T-helper 2 cell treated with Interferon-gamma antibody and Interleukin-4, amounts not matched to agents 100 ng/mL and 5 ng/mL, for 36 hours (primary cell): ENCODE data around the gene APOBEC3F. TPM values are rescaled to one million over a fixed set of nuclear protein-coding genes. Genes with fewer than 3 reads are reported as not detected.

ENCODE experiments used
- intact Hi-C: fragments of 100-400 bp; cut with micrococcal nuclease; formaldehyde crosslinking; loops from one replicate; pipeline ENCODE4 v1.15.1; 2023
- total RNA-seq: library from RNA; stranded (reverse); gene quantifications from 2 replicates; pipeline ENCODE4 v1.2.3, GENCODE V29; 2022

APOBEC3F gene
- total RNA-seq, 1 donor from 2014 or later: 28.7 TPM

DNA sequence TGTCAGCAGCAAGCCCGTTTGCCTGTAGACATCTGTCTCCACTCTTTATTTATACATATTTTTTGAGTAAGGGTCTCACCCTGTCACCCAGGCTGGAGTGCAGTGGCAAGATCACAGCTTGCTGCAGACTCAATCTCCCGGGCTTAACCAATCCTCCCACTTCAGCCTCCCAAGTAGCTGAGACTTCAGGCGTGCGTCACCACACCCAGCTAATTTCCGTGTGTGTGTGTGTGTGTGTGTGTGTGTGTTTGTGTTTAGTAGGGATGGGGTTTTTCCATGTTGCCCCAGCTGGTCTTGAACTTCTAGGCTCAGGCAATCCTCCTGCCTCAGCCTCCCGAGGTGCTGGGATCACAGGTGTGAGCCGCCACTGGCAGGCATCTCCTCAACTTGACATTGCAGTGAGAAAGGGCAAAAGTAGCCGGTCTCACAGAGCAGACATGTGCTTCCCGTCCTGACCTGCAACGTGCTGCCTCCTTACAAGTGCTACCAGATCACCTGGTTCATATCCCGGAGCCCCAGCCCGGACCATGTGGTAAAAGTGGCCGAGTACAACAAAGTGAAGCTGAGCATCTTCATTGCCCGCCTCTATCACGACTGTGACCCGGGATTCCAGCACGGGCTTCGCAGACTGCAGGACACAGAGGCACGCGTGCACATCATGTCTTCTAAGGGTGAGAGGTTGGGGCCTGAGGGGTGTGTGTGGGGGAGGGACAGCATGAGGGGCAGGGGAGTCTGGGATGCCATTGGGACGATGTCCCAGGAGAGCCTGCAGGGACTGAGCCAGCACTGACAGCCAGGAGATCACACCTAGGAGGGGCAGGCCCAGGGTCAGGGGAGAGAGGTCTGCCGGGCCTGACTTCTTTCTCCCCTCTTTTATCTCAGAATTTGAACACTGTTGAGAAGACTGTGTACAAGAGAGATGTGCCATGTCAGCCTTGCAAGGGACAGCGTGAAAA lies 50.7 kb downstream of the APOBEC3F start:
- intact Hi-C loops: loop anchor here (1.0 kb wide), 1 partner anchor 8 kb away; no protein-coding TSS in a partner anchor

DNA sequence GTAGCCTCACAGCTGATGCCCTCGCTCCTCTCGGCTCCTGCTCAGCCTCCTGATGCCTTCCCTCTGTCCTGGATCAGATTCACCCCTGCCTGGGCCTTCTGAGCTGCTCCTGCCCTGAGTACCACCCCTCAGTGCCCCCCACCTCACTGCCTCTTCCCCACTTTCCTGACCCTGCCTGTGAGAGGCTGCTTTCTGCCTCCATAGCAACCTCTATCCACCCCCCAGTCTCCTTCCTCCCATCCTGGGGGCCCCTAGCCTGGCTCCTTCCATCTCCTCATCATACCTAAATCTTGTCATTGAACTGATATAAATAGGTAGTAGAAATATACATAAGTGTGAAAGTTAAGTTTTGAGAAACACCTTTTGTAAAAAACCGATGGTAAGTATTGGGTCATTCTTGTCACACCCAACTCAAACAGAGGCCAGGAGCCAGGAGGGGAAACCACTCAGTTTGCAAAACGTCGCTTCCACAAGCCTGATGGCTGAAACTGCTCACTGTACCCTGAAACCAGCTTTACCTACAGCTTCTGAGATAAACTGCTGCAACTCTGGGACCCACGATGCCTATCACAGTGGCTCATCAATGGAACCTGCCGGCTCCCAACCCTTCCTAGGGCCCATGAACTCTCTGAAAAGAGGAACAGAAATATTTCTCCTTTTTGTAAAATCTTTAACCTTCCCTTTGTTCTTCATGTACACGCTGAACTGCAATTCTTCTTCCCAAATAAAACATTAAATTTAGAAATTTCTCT lies 51.6 kb downstream of the APOBEC3F start:
- intact Hi-C loops: no loop called here

DNA sequence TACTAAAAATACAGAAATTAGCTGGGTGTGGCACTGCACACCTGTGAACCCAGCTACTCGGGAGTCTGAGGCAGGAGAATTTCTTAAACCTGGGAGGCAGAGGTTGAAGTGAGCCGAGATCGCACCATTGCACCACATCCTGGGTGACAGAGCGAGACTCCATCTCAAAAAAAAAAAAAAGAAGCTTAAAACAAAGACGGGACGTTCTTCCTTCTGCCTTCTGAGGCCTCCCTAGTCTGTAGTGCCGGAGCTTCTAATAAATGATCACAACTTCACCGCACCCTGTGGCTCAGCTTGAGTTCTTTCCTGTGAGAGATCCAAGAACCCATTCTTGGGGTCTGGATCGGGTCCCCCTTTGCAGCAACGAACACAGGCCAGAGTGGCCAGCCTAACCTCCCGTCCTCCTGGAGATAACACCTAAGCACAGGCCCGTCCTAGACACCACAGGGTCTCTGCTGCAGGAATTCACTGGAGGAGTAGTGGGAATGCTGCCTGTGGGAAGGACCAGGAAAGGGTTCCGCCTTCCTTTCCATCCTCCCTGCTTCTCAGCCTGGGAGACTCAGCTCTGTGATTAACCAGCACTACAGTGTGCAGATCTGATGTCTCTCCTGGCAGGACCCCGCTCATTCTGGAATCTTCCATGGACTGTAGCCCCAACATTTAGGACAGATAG lies 54.2 kb downstream of the APOBEC3F start:
- intact Hi-C loops: no loop called here

GRCh38 chr22:39095971-39096370 lies 55.3 kb downstream of the APOBEC3F start:
- intact Hi-C loops: no loop called here

DNA sequence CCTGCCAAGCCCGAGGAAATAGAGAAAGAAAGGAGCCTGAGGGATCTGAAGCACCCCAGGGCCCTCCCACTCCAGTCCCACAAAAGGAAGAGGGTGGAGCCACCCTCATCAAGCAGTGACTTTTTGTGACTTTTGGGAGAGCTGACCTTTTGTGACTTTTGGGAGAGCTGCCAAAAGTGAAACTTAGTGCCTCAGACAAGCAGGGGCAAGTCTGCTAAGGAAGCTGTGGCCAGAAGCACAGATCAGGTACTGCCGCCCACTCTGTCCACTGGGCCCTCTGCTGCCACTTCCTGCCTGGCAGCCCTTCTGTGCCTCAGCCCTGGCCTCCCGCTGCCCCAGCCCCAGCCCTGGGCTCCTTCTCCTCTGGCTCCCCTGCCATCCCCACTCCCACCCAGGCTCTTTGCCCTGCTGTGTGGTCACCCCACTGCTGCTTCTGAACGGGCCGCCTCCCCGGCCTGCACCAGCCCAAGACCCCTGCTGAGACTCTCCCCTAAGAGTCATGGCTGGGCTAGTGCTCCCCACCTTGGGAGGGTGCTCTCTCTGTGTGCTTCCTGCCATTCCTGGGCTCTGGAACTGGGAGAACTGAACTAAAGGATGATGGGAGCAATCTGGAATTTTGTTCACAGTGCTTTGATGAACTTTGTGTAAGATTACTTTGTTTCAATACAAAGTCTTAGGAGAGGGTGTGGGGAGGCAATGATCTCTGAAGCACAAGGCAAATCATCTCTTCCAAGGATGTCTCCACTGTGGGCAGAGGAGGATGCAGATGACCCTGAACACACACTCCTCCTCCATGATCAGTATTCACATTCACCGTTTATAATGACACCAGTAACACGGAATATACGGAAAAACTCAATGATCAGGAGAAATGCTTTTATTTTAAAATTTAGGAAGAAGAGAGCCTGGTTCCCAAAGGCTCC lies 56.7 kb downstream of the APOBEC3F start, which contains the start of gene APOBEC3H:
APOBEC3H (plus strand) TSS at position 147 of the 923 bp plus-strand sequence. CDS start 3,035 bp downstream, outside the sequence.
- intact Hi-C loops: loop anchor here (1.0 kb wide), 1 partner anchor 20 kb away; no protein-coding TSS in a partner anchor

- intact Hi-C loops: no loop called here
Measured at GRCh38 chr22:39098026-39098425, 57.4 kb downstream of the APOBEC3F start.

- intact Hi-C loops: no loop called here
Measured at GRCh38 chr22:39098576-39098975, 57.9 kb downstream of the APOBEC3F start.

- intact Hi-C loops: no loop called here
Measured at GRCh38 chr22:39101226-39101625, 60.6 kb downstream of the APOBEC3F start.

DNA sequence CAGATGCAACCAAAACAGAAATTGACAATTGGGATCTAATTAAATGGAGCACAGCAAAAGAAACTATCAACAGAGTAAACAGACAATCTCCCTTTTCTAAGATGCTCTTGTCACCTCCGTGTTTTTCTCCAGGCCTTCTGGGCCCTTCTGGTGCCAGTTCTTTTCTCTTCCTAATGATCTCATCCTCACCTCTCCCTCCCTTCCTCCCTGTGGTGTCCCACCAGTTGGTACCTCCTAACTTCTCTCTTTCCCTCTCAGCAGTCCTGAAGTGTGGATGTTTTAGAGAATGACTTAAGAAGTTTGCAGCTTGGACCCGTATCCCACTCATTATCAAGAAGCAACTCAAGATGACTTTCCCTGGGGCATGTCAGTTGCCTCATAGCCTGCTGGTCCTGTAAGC lies 62.8 kb downstream of the APOBEC3F start:
- intact Hi-C loops: no loop called here

Other genes starting within 250 kb of the APOBEC3F start
- gene DNAL4, start 246.7 kb upstream of the APOBEC3F start, total RNA-seq: 6.7 and 6.8 TPM in 2 replicates
- 0.93 and 0.95 TPM in 2 replicates for gene NPTXR, start 196.8 kb upstream of the APOBEC3F start, total RNA-seq
- gene CBX6, start 168.6 kb upstream of the APOBEC3F start, total RNA-seq: 64.3 and 67.9 TPM in 2 replicates
- gene APOBEC3A, start 83.3 kb upstream of the APOBEC3F start, total RNA-seq: 0.68 TPM in 1 of 2 replicates, not detected in the other
- 27.4 and 27.8 TPM in 2 replicates for gene APOBEC3B, start 58.5 kb upstream of the APOBEC3F start, total RNA-seq
- 97.9 and 101 TPM in 2 replicates for gene APOBEC3C, start 26.6 kb upstream of the APOBEC3F start, total RNA-seq
- 35.9 and 36.3 TPM in 2 replicates for gene APOBEC3D, start 19.7 kb upstream of the APOBEC3F start, total RNA-seq
- 72.5 and 75.8 TPM in 2 replicates for gene APOBEC3G, start 36.4 kb downstream of the APOBEC3F start, total RNA-seq
- 19.3 and 20.0 TPM in 2 replicates for gene APOBEC3H, start 56.4 kb downstream of the APOBEC3F start, total RNA-seq
- 10.1 and 10.5 TPM in 2 replicates for gene CBX7, start 111.8 kb downstream of the APOBEC3F start, total RNA-seq
- 0.30 and 0.48 TPM in 2 replicates for gene PDGFB, start 204.1 kb downstream of the APOBEC3F start, total RNA-seq